Adrenal gland (tissue), 5 donors: Measurements from ENCODE around the gene FHAD1.

Source experiments
- POLR2A ChIP-seq, 2 donors: fragments of 450-650 bp; IDR thresholded peaks; one replicate each; pipeline ENCODE4 v1.6.1; 2017; ENCODE audit warnings: antibody characterized with exemption in 2 of 2, mild to moderate bottlenecking in 2 of 2, moderate library complexity in 1 of 2
- TF ChIP-seq, protein P1 (sequence below), 6 experiments: fragments of 450-650 bp in 4 of 6; fragments of 200-600 bp in 2 of 6; sonication (generic) in 1 of 6; IDR thresholded peaks; 1 replicate in 5 of 6; 2 replicates in 1 of 6; pipeline versions ENCODE4 v1.5.1 to v1.8.0; 2016 to 2021; ENCODE audit warnings: antibody characterized with exemption in 6 of 6, mild to moderate bottlenecking in 2 of 6, moderate library complexity in 1 of 6
- donor health status: DM: no; HTN: no; CAD: no.

DNA sequence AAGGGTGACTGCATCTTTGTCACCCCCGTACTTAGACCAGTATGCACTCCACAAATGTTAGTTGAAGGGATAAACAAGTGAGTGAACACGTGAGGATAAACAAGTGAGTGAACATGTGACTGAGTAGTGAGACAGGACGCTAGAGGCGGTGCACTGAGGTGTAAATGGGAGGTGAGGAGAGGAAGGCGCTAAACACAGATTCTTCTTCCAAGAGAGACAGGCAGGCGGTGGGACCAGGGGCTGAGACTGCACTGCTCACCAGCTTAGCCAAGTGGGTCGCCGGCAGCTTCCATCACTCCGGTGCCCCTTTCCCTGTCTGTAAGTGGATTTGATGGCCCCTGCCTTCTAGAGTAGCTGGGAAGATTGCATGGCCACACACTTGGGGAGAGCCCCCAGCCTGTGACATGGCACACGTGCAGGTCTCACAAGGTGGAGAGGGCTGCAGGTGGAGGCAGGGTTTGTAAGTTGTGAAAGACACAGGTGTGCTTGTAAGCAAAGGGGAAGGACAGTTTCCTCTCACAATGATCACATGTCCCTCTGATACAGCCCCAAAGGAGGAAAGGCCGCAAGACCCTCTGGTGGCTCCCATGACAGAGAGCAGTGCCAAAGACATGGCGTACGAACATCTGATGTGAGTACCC, 115.2 kb downstream of the FHAD1 start:
- TF ChIP-seq, protein P1, sequence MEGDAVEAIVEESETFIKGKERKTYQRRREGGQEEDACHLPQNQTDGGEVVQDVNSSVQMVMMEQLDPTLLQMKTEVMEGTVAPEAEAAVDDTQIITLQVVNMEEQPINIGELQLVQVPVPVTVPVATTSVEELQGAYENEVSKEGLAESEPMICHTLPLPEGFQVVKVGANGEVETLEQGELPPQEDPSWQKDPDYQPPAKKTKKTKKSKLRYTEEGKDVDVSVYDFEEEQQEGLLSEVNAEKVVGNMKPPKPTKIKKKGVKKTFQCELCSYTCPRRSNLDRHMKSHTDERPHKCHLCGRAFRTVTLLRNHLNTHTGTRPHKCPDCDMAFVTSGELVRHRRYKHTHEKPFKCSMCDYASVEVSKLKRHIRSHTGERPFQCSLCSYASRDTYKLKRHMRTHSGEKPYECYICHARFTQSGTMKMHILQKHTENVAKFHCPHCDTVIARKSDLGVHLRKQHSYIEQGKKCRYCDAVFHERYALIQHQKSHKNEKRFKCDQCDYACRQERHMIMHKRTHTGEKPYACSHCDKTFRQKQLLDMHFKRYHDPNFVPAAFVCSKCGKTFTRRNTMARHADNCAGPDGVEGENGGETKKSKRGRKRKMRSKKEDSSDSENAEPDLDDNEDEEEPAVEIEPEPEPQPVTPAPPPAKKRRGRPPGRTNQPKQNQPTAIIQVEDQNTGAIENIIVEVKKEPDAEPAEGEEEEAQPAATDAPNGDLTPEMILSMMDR (IDR thresholded peaks at IDR 0.05) = no peak
- no peak for TF ChIP-seq POLR2A (IDR thresholded peaks at IDR 0.05)
